Measurements from ENCODE around the gene NOD1.

GRCh38 chr7:30437823-30438574, 40.6 kb downstream of the NOD1 start:
- TF ChIP-seq CTCF (IDR thresholded peaks at IDR 0.05) = no peak
- TF ChIP-seq POLR2A (IDR thresholded peaks at IDR 0.05) = no peak

Measured in sigmoid colon (tissue), 3 donors.